ENCODE results near the gene REV1.

GRCh38 chr2:99473518-99474083, 16.2 kb downstream of the REV1 start:
- TF ChIP-seq POLR2A (IDR thresholded peaks at IDR 0.05; ENCODE audit: low read length), result no peak
- no peak for TF ChIP-seq GATA1 (IDR thresholded peaks at IDR 0.05; ENCODE audit: low read depth, low read length)
